ENCODE results near the gene NDFIP2.

The NDFIP2 gene

DNA sequence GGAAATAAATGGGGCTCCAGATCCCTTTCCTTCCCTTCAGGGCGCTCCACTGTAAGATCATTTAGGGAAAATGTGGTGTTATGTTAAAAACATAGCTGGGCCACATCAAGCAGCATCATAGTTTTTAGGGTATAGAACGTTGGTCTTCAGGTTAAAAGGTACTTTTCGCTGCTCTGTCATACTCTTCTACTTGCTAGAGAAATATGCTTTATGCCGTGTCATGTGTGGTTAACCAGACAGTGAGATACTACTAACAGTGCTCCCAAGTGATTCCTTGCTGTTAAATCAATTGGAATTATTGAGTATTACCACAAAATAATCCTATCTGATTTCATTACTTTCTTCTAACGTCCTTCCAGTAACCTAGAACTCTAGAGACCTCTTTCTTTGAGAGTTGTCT lies 1.1 kb upstream of the NDFIP2 start:
- Histone ChIP-seq H3K4me1 (peaks cover 3 to 11% (median 7%) of the 10 kb centered on the region in 4 donors), H3K36me3 (no peaks in the 10 kb centered on the region), H3K27ac (no peak overlapping the region), H3K4me3 (no peak overlapping the region), H3K9me3 (peaks cover 0 to 2% (median 0%) of the 10 kb centered on the region in 3 donors), H3K27me3 (no peaks in the 10 kb centered on the region)
- no peak for DNase-seq
- intact Hi-C loops (cut with DNase I; ENCODE audit: low total_unique reads), result loop anchor here (5.0 kb wide), 1 partner anchor 52 kb away; no protein-coding TSS in a partner anchor
- TF ChIP-seq, protein P1, sequence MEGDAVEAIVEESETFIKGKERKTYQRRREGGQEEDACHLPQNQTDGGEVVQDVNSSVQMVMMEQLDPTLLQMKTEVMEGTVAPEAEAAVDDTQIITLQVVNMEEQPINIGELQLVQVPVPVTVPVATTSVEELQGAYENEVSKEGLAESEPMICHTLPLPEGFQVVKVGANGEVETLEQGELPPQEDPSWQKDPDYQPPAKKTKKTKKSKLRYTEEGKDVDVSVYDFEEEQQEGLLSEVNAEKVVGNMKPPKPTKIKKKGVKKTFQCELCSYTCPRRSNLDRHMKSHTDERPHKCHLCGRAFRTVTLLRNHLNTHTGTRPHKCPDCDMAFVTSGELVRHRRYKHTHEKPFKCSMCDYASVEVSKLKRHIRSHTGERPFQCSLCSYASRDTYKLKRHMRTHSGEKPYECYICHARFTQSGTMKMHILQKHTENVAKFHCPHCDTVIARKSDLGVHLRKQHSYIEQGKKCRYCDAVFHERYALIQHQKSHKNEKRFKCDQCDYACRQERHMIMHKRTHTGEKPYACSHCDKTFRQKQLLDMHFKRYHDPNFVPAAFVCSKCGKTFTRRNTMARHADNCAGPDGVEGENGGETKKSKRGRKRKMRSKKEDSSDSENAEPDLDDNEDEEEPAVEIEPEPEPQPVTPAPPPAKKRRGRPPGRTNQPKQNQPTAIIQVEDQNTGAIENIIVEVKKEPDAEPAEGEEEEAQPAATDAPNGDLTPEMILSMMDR (IDR thresholded peaks at IDR 0.05), result no peak

DNA sequence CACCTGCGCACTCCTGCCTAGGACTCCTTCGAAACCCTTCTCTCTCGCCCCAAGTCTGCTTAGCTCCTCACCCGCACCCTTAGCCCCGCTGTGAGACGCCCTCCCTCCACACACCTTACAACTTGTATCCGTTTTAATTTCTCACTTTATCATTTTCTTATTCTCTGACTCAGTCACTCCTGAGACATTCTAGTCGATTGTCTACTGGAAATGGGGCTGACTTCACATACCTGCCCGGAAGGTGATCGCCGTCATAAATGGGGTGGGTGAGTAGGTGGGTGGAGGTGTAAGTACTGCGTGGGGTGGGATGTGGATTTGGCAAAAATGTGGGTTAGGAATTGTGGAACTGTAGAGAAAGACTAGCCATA lies 714 bp downstream of the NDFIP2 start:
- Histone ChIP-seq H3K4me3 (peak overlapping the region; percentile 67 to 75), H3K9me3 (no peaks in the 10 kb centered on the region), H3K27me3 (no peaks in the 10 kb centered on the region), H3K4me1 (peaks cover 3 to 11% (median 9%) of the 10 kb centered on the region in 4 donors), H3K36me3 (no peaks in the 10 kb centered on the region), H3K27ac (peak overlapping the region; percentile 63 to 67)
- DNase-seq, result no peak
- intact Hi-C loops (cut with DNase I; ENCODE audit: low total_unique reads), result loop anchor here (5.0 kb wide), 1 partner anchor 51 kb away; no protein-coding TSS in a partner anchor
- TF ChIP-seq, protein P1 (IDR thresholded peaks at IDR 0.05), result no peak

- DNase-seq, result no peak
- Histone ChIP-seq H3K27ac (no peak overlapping the region), H3K4me3 (peak overlapping the region; percentile 67 to 75), H3K9me3 (no peaks in the 10 kb centered on the region), H3K27me3 (no peaks in the 10 kb centered on the region), H3K4me1 (peaks cover 3 to 11% (median 9%) of the 10 kb centered on the region in 4 donors), H3K36me3 (no peaks in the 10 kb centered on the region)
- TF ChIP-seq, protein P1 (IDR thresholded peaks at IDR 0.05), result no peak
- intact Hi-C loops (cut with DNase I; ENCODE audit: low total_unique reads), result loop anchor here (5.0 kb wide), 1 partner anchor 50 kb away; no protein-coding TSS in a partner anchor
Measured at GRCh38 chr13:79482281-79482970, 1.5 kb downstream of the NDFIP2 start.

DNA sequence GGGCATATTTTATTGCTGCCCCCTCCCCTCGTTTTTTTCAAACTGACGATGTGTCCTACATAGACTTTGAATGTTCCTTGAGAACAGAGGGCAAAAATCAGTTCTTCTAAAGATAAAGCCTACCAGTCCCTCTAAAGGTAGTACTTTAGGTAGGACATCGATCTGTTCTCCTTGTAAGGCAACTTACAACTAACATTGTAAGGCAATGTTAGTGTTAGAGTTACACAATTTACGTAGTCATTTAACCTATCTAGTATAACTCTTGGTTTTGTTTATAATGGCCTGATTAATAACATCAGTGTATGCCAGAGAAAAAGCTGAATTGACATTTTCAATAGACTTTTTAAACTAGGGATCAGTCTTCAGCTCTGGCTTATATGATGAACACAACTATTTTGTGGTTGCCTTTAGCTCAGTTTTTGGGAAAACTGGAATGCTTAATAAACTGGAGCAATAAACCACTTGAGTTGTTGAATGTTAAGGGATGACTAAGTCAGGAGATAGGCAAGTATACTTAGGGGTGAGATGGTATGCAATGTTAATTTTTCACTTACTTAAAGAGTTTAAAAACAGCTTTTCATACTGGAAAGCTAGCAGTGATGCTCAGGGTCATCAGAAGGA lies 2.2 kb downstream of the NDFIP2 start:
- intact Hi-C loops (cut with DNase I; ENCODE audit: low total_unique reads), result loop anchor here (5.0 kb wide), 1 partner anchor 49 kb away; no protein-coding TSS in a partner anchor
- Histone ChIP-seq H3K4me3 (no peak overlapping the region), H3K36me3 (no peaks in the 10 kb centered on the region), H3K9me3 (no peaks in the 10 kb centered on the region), H3K4me1 (peaks cover 3 to 11% (median 9%) of the 10 kb centered on the region in 4 donors), H3K27ac (no peak overlapping the region), H3K27me3 (no peaks in the 10 kb centered on the region)
- TF ChIP-seq, protein P1 (IDR thresholded peaks at IDR 0.05), result no peak
- no peak for DNase-seq

DNA sequence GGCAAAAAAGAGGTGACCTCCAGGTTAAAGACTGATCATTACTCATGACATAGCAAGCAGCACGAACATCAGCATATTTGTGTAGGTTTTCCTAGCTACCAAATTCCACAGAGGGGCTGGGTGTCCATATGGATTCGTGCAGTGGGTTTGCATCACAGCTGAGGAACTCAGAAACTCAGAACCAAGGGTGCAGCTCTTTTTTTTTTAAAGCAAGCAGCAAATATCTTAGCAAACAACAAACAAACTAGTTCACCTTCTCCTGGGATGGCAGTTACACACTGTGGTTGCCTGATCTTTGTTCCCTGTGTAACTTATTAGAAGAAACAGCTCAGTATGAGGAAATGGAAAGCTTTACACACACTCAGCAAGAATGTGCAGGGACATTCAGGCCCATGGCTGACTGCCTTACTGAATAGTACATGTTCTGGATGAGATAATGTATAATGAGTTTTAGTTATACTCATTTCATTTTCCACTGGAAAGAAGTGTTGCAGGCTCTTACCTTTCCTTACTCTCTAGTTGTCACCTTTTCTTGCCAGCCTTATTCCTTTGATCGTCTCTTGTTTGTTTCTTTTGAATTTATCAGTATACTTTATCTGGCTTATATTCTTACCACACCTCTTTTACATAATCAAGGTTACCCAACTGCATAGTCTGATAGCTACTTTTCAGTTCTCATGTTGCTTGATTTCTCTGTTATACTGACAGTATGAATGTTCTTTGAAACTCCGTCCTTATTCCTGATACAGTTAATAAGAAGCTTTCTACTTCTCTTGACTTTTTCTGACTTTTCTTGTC lies 4.3 kb downstream of the NDFIP2 start:
- DNase-seq, result no peak
- no peaks in the 10 kb centered on the region for H3K36me3 ChIP-seq
- H3K4me3 ChIP-seq, result no peak overlapping the region
- no peak overlapping the region for H3K27ac ChIP-seq
- TF ChIP-seq, protein P1 (IDR thresholded peaks at IDR 0.05), result no peak
- H3K27me3 ChIP-seq, result no peaks in the 10 kb centered on the region
- peaks cover 3 to 11% (median 9%) of the 10 kb centered on the region in 4 donors for H3K4me1 ChIP-seq
- no peaks in the 10 kb centered on the region for H3K9me3 ChIP-seq
- intact Hi-C loops (cut with DNase I; ENCODE audit: low total_unique reads), result no loop called here
